HEK293 (cell line): ENCODE measurements around the gene FANCE.

Experiments
- BCL11A ChIP-seq: fragments of 450-650 bp; formaldehyde crosslinking; IDR thresholded peaks from 2 replicates; pipeline ENCODE4 v1.5.1; 2016; ENCODE audit warnings: low read depth, missing biosample characterization, missing genetic modification characterization
- GLIS2 ChIP-seq: fragments of 450-650 bp; formaldehyde crosslinking; IDR thresholded peaks from 2 replicates; pipeline ENCODE4 v1.5.1; 2016; ENCODE audit warnings: missing biosample characterization, missing genetic modification characterization
- KLF10 ChIP-seq: fragments of 450-650 bp; IDR thresholded peaks from 2 replicates; pipeline ENCODE4 v1.5.1; 2018; ENCODE audit warnings: missing biosample characterization, mild to moderate bottlenecking, missing genetic modification characterization
- SALL2 ChIP-seq: fragments of 450-650 bp; formaldehyde crosslinking; IDR thresholded peaks from 2 replicates; pipeline ENCODE4 v1.5.0; 2017; ENCODE audit warnings: missing biosample characterization, mild to moderate bottlenecking, missing genetic modification characterization, borderline replicate concordance
- SP3 ChIP-seq: fragments of 450-650 bp; formaldehyde crosslinking; IDR thresholded peaks from 2 replicates; pipeline ENCODE4 v1.5.1; 2016; ENCODE audit warnings: missing biosample characterization, missing genetic modification characterization
- TRIM28 ChIP-seq: IDR thresholded peaks from 2 replicates; pipeline ENCODE4 v1.6.1; 2011; ENCODE audit warnings: low read length, control low read depth, borderline replicate concordance
- WT1 ChIP-seq: fragments of 450-650 bp; formaldehyde crosslinking; IDR thresholded peaks from 2 replicates; pipeline ENCODE4 v1.5.1; 2016; ENCODE audit warnings: missing biosample characterization, missing genetic modification characterization
- ZBTB17 ChIP-seq: fragments of 450-650 bp; formaldehyde crosslinking; IDR thresholded peaks from 2 replicates; pipeline ENCODE4 v1.5.1; 2016; ENCODE audit warnings: missing biosample characterization, missing genetic modification characterization
- ZEB2 ChIP-seq: fragments of 450-650 bp; formaldehyde crosslinking; IDR thresholded peaks from 2 replicates; pipeline ENCODE4 v1.5.1; 2016; ENCODE audit warnings: missing biosample characterization, missing genetic modification characterization
- ZFP41 ChIP-seq: fragments of 450-650 bp; formaldehyde crosslinking; IDR thresholded peaks from 2 replicates; pipeline ENCODE4 v1.5.1; 2016; ENCODE audit warnings: missing biosample characterization, missing genetic modification characterization, borderline replicate concordance
- ZNF112 ChIP-seq: fragments of 450-650 bp; formaldehyde crosslinking; IDR thresholded peaks from 2 replicates; pipeline ENCODE4 v1.5.0; 2017; ENCODE audit warnings: missing biosample characterization, missing genetic modification characterization
- ZNF133 ChIP-seq: fragments of 450-650 bp; formaldehyde crosslinking; IDR thresholded peaks from 2 replicates; pipeline ENCODE4 v1.5.1; 2016; ENCODE audit warnings: missing biosample characterization, missing genetic modification characterization
- ZNF274 ChIP-seq, 2 experiments: fragments of 200-500 bp in 1 of 2; fragments of 450-650 bp in 1 of 2; sonication (Bioruptor generic) in 1 of 2; formaldehyde crosslinking in 1 of 2; IDR thresholded peaks; 2 replicates each; pipeline versions ENCODE4 v1.5.1 to v1.6.1; 2014 to 2016; ENCODE audit warnings: borderline replicate concordance in 1 of 2, inconsistent platforms in 1 of 2, low read length in 1 of 2, missing biosample characterization in 1 of 2, missing genetic modification characterization in 1 of 2
- ZNF302 ChIP-seq: fragments of 450-650 bp; formaldehyde crosslinking; IDR thresholded peaks from 2 replicates; pipeline ENCODE4 v1.5.1; 2016; ENCODE audit warnings: missing biosample characterization, missing genetic modification characterization, low read depth
- ZNF501 ChIP-seq: fragments of 450-650 bp; formaldehyde crosslinking; IDR thresholded peaks from 2 replicates; pipeline ENCODE4 v1.5.1; 2016; ENCODE audit warnings: missing biosample characterization, missing genetic modification characterization
- ZNF544 ChIP-seq: fragments of 450-650 bp; formaldehyde crosslinking; IDR thresholded peaks from 2 replicates; pipeline ENCODE4 v1.5.0; 2017; ENCODE audit warnings: missing biosample characterization, missing genetic modification characterization
- ZNF548 ChIP-seq: fragments of 450-650 bp; formaldehyde crosslinking; IDR thresholded peaks from 2 replicates; pipeline ENCODE4 v1.5.1; 2016; ENCODE audit warnings: missing biosample characterization, missing genetic modification characterization
- ZNF600 ChIP-seq: fragments of 450-650 bp; formaldehyde crosslinking; IDR thresholded peaks from 2 replicates; pipeline ENCODE4 v1.5.1; 2016; ENCODE audit warnings: missing biosample characterization, missing genetic modification characterization
- ZNF626 ChIP-seq: fragments of 450-650 bp; sonication (Bioruptor Pico); formaldehyde crosslinking; IDR thresholded peaks from 2 replicates; pipeline ENCODE4 v1.5.1; 2018; ENCODE audit warnings: missing biosample characterization, missing genetic modification characterization, inconsistent platforms
- ZNF777 ChIP-seq: fragments of 450-650 bp; formaldehyde crosslinking; IDR thresholded peaks from 2 replicates; pipeline ENCODE4 v1.5.1; 2017; ENCODE audit warnings: missing biosample characterization, missing genetic modification characterization, borderline replicate concordance
- ZSCAN23 ChIP-seq: fragments of 450-650 bp; formaldehyde crosslinking; IDR thresholded peaks from 2 replicates; pipeline ENCODE4 v1.5.1; 2016; ENCODE audit warnings: missing biosample characterization, missing genetic modification characterization
- TF ChIP-seq, protein P1 (sequence below): fragments of 450-650 bp; formaldehyde crosslinking; IDR thresholded peaks from 2 replicates; pipeline ENCODE4 v1.5.1; 2016; ENCODE audit warnings: missing biosample characterization, missing genetic modification characterization
- TF ChIP-seq, protein P2 (sequence below): fragments of 450-650 bp; formaldehyde crosslinking; IDR thresholded peaks from 2 replicates; pipeline ENCODE4 v1.5.1; 2016; ENCODE audit warnings: missing biosample characterization, missing genetic modification characterization, borderline replicate concordance
- TF ChIP-seq, protein P3 (sequence below): fragments of 450-650 bp; formaldehyde crosslinking; conservative IDR thresholded peaks from 2 replicates; pipeline ENCODE4 v1.5.1; 2016; ENCODE audit warnings: low read depth, missing biosample characterization, missing genetic modification characterization
- TF ChIP-seq, protein P4 (sequence below): fragments of 450-650 bp; formaldehyde crosslinking; IDR thresholded peaks from 2 replicates; pipeline ENCODE4 v1.5.1; 2016; ENCODE audit warnings: missing biosample characterization, missing genetic modification characterization

FANCE gene

DNA sequence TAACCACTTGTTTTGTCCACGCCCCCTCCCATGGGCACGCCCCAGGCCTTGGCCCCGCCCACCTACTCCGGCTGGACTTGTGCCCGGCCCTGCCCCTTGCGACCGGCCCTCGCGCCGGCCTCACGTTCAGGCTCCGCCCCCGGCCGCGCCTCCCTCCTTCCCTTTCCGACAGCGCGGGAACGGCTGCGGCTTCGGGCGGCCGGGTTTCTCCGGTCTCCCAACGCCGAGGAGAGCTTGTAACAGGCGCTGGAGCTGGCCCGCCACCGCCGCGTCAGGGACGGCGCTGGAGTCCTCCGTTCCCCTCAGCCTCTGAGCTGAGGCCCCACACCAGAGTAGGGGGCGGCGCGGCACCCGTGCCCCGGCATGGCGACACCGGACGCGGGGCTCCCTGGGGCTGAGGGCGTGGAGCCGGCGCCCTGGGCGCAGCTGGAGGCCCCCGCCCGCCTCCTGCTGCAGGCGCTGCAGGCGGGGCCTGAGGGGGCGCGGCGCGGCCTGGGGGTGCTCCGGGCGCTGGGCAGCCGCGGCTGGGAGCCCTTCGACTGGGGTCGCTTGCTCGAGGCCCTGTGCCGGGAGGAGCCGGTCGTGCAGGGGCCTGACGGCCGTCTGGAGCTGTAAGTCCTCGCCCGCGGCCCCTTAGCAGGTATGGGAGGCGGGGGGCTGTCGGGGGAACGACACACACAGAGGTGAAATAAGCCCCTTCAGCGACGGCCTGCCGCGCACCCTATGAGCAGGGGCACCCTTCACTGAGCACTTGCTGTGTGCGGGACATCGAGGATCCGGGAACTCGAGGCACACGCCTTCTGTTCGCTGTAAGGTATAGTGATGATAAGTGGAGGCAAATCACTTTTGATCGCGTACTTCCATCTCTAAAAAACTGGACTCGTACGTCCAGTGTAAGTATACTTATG is at the start of gene FANCE (continued):
- TF ChIP-seq BCL11A (no peak), ZFP41 (tag by site-specific recombination) (no peak), ZNF600 (tag by site-specific recombination) (no peak), WT1 (tag by site-specific recombination) (peak; percentile 37; the same call in 1 of the 2 replicates), KLF10 (tag by site-specific recombination) (peak; percentile 100), SALL2 (tag by site-specific recombination) (no peak), ZSCAN23 (tag by site-specific recombination) (no peak), GLIS2 (tag by site-specific recombination) (peak; percentile 76), ZNF544 (no peak), ZBTB17 (tag by site-specific recombination) (no peak; the same call in 1 of the 2 replicates), ZNF112 (no peak), TRIM28 (no peak), ZNF548 (tag by site-specific recombination) (no peak), ZNF274 (IDR thresholded peaks at IDR 0.05; ENCODE audit: low read length) (no peak), ZNF274 (tag by site-specific recombination; IDR thresholded peaks at IDR 0.05; ENCODE audit: borderline replicate concordance) (no peak), ZNF777 (tag by site-specific recombination) (0 out of 2 replicates have a peak, but pooled peaks have one; percentile 24), ZNF133 (no peak), ZEB2 (tag by site-specific recombination) (peak; percentile 69), ZNF626 (tag by site-specific recombination) (no peak), ZNF501 (tag by site-specific recombination) (peak; percentile 68; the same call in 1 of the 2 replicates), ZNF302 (tag by site-specific recombination) (no peak), SP3 (peak; percentile 97)
- TF ChIP-seq, protein P1, sequence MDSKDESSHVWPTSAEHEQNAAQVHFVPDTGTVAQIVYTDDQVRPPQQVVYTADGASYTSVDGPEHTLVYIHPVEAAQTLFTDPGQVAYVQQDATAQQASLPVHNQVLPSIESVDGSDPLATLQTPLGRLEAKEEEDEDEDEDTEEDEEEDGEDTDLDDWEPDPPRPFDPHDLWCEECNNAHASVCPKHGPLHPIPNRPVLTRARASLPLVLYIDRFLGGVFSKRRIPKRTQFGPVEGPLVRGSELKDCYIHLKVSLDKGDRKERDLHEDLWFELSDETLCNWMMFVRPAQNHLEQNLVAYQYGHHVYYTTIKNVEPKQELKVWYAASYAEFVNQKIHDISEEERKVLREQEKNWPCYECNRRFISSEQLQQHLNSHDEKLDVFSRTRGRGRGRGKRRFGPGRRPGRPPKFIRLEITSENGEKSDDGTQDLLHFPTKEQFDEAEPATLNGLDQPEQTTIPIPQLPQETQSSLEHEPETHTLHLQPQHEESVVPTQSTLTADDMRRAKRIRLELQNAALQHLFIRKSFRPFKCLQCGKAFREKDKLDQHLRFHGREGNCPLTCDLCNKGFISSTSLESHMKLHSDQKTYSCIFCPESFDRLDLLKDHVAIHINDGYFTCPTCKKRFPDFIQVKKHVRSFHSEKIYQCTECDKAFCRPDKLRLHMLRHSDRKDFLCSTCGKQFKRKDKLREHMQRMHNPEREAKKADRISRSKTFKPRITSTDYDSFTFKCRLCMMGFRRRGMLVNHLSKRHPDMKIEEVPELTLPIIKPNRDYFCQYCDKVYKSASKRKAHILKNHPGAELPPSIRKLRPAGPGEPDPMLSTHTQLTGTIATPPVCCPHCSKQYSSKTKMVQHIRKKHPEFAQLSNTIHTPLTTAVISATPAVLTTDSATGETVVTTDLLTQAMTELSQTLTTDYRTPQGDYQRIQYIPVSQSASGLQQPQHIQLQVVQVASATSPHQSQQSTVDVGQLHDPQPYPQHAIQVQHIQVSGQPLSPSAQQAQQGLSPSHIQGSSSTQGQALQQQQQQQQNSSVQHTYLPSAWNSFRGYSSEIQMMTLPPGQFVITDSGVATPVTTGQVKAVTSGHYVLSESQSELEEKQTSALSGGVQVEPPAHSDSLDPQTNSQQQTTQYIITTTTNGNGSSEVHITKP (tag by site-specific recombination): 0 out of 2 replicates have a peak, but pooled peaks have one; percentile 5
- TF ChIP-seq, protein P2, sequence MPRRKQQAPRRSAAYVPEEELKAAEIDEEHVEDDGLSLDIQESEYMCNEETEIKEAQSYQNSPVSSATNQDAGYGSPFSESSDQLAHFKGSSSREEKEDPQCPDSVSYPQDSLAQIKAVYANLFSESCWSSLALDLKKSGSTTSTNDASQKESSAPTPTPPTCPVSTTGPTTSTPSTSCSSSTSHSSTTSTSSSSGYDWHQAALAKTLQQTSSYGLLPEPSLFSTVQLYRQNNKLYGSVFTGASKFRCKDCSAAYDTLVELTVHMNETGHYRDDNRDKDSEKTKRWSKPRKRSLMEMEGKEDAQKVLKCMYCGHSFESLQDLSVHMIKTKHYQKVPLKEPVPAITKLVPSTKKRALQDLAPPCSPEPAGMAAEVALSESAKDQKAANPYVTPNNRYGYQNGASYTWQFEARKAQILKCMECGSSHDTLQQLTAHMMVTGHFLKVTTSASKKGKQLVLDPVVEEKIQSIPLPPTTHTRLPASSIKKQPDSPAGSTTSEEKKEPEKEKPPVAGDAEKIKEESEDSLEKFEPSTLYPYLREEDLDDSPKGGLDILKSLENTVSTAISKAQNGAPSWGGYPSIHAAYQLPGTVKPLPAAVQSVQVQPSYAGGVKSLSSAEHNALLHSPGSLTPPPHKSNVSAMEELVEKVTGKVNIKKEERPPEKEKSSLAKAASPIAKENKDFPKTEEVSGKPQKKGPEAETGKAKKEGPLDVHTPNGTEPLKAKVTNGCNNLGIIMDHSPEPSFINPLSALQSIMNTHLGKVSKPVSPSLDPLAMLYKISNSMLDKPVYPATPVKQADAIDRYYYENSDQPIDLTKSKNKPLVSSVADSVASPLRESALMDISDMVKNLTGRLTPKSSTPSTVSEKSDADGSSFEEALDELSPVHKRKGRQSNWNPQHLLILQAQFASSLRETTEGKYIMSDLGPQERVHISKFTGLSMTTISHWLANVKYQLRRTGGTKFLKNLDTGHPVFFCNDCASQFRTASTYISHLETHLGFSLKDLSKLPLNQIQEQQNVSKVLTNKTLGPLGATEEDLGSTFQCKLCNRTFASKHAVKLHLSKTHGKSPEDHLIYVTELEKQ (tag by site-specific recombination): no peak
- TF ChIP-seq, protein P3, sequence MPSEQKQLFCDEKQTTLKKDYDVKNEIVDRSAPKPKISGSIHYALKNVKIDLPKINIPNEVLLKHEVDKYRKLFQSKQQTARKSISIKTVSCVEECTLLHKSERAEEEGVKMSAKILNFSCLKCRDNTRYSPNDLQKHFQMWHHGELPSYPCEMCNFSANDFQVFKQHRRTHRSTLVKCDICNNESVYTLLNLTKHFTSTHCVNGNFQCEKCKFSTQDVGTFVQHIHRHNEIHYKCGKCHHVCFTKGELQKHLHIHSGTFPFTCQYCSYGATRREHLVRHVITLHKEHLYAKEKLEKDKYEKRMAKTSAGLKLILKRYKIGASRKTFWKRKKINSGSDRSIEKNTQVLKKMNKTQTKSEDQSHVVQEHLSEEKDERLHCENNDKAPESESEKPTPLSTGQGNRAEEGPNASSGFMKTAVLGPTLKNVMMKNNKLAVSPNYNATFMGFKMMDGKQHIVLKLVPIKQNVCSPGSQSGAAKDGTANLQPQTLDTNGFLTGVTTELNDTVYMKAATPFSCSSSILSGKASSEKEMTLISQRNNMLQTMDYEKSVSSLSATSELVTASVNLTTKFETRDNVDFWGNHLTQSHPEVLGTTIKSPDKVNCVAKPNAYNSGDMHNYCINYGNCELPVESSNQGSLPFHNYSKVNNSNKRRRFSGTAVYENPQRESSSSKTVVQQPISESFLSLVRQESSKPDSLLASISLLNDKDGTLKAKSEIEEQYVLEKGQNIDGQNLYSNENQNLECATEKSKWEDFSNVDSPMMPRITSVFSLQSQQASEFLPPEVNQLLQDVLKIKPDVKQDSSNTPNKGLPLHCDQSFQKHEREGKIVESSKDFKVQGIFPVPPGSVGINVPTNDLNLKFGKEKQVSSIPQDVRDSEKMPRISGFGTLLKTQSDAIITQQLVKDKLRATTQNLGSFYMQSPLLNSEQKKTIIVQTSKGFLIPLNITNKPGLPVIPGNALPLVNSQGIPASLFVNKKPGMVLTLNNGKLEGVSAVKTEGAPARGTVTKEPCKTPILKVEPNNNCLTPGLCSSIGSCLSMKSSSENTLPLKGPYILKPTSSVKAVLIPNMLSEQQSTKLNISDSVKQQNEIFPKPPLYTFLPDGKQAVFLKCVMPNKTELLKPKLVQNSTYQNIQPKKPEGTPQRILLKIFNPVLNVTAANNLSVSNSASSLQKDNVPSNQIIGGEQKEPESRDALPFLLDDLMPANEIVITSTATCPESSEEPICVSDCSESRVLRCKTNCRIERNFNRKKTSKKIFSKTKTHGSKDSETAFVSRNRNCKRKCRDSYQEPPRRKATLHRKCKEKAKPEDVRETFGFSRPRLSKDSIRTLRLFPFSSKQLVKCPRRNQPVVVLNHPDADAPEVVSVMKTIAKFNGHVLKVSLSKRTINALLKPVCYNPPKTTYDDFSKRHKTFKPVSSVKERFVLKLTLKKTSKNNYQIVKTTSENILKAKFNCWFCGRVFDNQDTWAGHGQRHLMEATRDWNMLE (tag by site-specific recombination): no peak
- TF ChIP-seq, protein P4, sequence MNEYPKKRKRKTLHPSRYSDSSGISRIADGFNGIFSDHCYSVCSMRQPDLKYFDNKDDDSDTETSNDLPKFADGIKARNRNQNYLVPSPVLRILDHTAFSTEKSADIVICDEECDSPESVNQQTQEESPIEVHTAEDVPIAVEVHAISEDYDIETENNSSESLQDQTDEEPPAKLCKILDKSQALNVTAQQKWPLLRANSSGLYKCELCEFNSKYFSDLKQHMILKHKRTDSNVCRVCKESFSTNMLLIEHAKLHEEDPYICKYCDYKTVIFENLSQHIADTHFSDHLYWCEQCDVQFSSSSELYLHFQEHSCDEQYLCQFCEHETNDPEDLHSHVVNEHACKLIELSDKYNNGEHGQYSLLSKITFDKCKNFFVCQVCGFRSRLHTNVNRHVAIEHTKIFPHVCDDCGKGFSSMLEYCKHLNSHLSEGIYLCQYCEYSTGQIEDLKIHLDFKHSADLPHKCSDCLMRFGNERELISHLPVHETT (tag by site-specific recombination): no peak
